Smooth muscle cell of the brain vasculature (primary cell): ENCODE results near the gene HPCAL4.

Experiments used
- DNase-seq: peaks from one replicate; pipeline ENCODE4 v3.0.0-alpha.2; 2012; ENCODE audit warnings: low read depth, low spot score

Gene HPCAL4

DNA sequence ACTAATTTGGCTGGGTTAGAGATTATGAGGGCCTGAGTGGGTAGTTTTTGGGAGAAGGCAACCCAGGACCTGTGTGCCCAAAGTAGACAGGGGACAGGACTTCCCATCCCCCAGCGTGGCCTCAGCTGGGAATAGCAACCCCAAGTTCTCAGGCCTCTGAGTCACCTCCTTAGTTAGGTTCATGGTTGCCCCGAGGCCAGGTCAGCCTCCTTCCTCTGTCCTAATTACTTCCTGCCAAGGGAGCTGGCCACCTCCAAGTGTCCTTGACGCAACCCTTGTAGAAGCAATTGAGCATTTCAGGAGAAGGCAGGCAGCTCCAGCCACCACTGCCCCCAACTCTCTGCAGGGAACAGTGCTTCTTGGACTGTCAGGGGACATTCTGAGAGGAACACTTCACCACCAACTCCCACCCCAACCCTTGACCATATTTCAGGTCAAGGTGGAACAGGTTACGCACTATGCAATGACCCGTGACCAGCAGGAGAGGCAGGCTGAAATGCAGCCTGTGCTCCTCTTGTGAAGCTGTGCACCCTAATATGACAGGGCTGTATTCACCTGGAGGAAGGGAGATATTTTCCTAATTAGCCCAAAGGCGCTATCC lies 14.2 kb downstream of the HPCAL4 start:
- DNase-seq = no peak

DNA sequence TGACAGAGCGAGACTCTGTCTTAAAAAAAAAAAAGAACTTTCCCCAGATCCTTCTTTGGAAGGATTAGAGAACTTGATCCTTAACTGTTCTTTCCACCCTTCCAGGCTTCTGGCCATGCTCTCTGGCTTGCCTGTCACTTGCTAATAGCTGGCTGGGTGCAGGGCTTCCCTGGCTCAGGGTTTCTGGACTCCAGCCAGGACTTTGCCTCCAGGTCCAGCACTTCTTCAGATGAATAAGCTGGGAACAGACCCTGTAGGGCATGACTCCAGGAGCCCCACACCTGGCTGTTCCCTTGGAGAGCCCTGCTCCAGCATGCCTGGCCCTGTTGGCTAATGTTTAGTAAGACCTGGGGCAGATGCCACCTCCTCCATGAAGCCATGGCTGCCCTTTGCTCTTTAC lies 16.0 kb downstream of the HPCAL4 start:
- DNase-seq = no peak

DNA sequence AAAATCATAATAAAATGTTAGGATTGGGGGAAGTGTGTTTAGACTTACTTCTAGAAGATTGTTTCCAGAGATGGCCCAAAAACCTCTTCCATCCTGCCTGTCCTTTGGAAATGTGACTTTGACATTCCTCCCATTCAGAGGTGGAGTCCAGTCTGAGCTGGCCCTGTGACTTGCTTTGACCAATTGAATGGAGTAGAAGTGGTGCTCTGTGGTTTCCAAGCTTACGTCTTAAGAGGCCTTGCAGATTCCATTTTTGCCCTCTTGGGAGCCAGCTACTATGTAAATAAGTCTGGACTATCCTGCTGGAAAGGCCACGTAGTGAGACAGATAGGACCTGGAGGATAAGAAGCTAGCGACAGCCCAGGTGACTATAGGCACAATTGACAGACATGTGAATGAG lies 18.0 kb downstream of the HPCAL4 start:
- no peak for DNase-seq

DNA sequence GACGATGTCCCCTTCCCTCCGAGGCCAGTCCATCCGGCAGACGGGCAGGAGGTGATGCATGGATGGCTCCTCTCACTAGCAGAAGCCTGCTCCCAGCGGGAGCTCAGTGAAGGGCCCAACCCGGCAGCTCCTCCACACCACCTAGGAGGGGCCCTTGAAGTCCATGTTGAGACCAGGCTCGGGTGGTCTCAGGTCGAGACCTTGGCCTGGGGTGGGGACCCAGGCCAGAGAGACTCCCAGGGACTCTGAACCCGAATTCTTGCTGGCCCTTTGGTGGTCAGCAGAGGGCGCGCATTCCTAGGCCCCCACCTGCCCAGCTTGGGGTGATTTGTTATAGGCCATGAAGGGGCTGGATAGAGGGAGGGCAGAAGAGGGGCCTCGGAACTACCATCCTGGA lies 18.7 kb downstream of the HPCAL4 start:
- no peak for DNase-seq

DNA sequence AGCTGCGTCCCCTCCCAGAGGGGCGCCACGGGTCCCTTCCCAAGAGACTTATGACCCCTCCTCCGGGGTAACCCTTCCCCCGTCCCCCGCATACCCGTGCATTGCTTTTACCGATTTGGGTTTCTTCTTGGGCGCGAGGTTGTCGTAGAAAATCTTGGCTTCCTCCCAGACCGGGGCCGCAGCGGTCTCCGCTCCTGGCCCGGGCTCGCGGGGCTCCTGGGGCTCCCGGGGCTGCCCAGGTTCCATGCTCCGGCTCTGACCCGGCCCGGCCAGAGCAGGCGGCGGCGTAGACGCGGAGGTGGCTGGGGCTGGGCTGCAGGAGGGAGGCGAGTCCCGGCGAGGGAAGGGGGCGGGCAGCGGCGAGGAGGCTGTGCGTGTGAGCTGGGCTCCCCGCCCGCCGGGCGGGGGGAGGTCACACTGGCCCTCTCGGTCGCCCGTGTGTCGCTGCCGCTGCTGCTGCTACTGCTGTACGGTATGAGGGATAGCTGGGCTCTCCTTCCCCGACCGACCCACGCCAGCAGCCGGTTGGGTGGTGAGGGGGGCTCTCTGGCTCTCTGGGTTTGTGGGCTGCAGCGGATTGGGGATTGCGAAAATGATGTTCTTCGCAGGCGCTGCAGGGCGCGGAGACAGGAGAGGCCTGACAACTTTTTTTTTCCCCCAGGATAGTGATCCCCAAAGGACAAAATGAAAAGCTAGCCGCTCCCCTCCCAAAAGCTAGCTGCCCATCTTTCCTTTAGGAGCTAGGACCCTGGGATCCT lies 19.3 kb downstream of the HPCAL4 start, which contains the start of gene NT5C1A:
Gene NT5C1A (minus strand): TSS at position 315 of the 758 bp plus-strand sequence. CDS start 69 bp downstream, at position 246.
- no peak for DNase-seq

DNA sequence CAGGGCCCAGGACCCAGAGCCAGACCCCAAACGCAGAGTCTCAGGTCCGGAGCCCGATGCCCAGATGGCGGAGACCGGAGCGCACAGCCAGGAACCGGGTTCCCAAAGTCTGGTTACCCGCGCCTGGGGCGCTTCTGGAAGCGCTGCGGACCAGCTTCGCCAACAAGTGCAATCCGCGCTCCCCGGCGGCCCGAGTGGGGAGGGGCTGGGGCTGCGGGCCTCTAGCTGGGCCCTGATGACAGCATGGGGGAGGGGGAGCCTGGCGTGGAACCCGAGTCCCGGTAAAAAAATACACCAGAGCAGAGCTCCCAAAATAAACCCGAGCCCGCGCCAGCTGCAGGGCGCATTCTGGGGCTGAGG lies 19.8 kb downstream of the HPCAL4 start:
- DNase-seq = no peak

DNA sequence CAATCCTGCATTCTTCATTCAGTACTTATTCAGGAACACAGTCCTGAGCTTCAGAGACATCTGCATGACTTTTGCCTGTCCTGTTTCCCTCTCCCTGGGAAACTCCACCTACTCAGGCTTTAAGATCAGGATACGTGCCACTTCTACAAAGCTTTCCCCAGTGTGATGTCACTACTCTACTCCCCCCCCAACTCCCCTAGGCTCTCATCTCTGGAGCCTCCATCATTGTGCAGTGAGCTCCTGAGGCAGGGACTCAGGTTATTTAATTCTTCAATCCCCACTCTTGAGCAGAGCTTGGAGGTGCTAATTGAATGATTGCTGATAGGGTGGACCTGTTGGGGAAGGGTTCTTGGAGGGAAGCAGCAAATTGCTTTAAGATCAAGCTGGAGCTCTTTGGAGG lies 20.5 kb downstream of the HPCAL4 start:
- DNase-seq = no peak

DNA sequence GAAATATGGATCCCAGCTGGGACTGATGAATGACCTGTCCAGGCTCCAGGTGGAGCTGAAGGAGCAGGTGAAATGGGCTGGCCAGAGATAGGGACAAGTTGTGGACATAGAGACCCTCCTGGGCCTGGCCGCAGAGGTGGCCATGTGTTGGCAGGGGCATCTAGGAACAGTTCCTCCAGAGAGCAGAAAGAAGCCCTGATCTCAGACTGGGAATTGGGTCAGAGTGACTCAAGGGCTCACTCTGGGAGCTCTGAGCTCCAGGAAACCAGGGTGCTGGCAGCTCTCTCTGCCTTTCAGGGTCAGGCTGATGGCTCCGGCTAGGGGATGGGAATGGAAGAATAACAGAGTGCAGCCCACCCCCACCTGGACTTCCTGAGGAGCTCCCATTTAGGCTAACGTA lies 22.3 kb downstream of the HPCAL4 start:
- DNase-seq = no peak

DNA sequence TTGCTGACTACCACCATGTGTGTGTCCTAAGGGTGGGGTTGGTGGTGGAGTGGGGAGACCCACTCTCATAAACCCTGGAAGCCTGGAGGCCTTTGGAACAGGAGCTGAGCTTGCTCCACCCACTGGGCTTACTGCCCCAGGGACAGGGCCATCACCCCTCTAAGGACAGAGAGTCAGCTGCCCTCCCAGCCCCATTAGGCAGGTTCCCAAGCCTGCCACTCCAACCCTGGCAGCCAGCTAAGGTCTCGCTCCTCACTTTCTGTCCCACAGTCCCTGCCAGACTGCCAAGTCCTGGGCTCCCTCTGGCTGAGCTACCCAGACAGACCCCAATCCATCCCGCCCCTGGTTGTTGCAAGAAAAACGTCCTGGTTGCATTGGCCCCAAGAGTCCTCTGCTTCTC lies 23.1 kb downstream of the HPCAL4 start:
- DNase-seq = no peak

DNA sequence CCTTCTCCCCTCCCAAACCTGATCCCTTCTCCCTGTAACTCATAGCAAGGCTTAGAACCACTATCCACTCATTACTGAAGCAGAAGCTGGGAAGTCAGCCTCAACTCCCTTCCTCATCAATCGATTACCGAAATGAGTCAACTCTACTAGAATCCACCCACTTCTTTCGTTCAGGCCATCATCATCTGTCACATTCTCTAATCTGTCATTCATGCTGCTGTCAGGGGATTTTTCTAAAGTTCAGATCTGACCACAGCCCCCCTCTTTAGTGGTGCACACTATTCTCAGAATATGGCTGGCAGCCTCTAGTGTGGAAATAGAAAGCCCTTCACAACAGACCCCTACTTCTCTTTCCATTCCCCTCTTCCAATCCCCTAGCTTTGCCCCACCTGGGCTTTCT lies 24.5 kb downstream of the HPCAL4 start:
- no peak for DNase-seq

DNA sequence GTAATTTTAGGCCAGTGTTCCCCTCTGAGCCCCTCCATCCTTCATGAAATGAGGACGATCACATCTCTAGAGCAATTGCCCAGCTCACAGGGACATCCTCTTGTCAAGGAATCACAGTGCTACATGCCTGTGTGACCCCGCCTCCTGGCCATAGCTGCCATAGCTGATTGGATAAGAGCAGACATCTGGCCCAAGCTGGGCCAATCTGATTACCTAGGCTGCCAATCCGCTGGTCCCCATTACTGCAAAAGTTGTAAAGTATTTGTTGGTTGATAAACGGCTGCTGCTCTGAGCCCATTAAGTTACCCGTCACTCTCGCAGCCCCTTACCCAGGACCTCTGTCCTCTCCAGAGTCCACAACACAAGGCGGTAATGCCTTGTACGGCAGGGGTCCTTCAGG lies 27.7 kb downstream of the HPCAL4 start:
- DNase-seq = no peak

DNA sequence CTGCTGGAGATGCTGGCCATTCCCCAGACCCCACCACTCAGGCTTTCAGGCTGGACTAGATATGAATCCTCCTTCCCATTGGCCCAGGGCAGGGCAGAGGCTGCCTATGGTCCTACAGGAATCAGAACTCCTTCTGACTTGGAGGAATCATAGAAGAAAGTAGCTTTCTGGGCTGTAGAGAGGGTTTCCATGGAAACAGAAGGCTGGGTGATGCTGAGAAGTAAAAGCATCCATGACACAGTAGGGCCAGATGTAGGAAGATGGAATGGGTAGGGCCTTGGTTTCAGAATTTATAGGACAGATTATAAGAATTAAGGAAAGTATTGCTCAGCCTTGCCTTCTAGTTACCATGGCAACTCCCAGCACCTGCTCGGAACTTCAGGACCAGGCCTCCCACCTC lies 28.4 kb downstream of the HPCAL4 start:
- no peak for DNase-seq

DNA sequence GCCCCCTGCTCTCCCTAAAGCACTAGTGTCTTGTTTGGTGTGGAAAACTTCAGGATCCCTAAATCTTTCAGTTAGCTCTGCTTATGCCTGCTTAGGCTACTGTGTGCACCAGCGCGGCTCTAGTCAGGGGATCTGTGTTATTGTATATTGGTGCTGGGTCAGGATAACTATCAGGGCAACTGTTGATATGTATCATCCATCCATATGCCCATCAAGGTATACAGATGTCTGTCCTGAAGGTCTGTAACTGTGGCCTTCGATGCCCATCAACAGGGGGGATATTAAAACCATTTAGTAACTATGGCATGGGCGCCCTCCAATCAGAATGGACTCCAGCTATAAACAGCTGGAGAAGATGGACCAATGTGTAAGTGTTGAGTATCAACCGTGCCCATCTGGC lies 31.7 kb downstream of the HPCAL4 start:
- DNase-seq = no peak

DNA sequence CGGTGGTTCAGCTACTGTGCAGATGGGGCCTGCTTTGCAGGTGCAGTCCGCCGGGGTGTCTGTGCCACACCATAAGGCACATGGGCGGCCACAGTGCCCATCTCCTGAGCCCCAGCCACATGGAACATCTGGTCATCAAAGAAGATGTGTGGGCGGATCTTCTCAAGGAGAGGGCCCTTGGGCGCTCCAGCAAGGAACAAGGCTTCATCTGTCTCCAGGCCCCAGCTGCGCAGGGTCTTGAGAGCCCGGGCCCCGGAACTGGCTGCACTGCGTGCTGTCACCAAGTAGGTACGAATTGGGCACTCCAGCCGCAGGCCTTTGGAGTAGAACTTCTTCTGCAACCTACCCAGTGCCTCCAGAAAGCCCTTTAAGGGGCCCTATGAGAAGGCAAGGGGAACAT lies 32.1 kb downstream of the HPCAL4 start:
- no peak for DNase-seq

DNA sequence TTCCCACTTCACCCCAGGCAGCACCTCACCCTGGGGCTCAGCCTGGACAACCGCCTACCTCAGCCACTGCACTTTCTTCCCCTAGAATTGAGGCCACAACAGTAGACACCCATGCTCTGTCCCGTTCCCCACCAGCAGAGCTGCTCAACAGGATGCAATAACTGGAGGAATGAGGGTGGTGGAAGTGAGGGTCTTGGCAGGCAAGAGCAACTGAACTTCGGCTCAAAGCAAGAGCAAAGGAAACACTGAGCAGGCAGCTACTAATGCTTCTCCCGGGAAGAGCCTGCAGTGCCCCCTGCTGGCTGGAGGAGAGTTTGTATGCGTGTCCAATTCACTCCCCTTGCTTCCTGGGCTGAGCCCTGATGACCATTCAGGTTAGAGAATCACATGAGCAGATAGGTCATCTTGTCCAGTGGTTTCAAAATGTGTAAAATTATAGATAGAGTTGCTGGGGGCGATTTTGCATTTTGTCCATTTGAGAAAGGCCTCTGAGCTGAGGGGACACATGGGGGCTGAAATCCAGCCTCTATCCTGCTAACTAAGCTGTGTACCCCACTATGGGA lies 33.2 kb downstream of the HPCAL4 start:
- DNase-seq = no peak

DNA sequence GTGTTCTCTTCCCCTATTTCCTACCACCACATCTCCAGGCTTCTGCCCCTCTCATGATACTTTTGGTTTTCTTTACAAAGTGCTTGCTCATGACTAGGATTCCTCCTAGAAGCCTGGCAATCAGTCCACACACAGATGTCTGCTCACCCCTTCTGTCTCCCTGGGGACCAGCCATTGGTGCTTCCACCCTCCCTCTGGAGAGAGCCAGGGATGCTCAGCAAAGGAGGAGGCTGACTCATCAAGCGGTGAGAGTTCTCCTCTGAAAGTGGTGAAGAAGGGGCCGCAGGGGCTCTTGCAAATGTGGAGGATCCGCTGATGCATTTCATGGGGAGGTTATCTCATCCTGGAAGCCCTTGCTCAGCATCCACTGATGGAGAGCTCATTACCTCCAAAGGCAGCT lies 33.8 kb downstream of the HPCAL4 start:
- DNase-seq = no peak

DNA sequence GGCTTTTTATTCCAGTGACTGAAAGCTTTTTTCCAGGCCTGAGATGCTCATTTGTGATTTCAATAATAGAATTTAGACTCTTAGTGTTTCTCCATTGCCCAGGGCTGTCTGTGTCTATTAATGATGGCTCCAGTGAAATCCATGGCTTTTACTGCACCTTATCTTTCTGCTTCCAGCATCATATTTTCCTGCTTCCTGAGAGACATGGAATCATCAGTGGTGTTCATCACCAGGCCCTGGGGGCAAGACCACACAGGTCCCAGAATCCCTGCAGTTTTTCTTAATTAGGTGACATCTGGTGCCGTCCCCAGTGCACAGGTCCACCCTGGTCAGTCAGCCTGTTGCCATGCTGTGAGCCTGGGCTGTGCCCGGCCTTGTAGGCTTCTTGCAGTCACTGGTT lies 34.8 kb downstream of the HPCAL4 start:
- no peak for DNase-seq

DNA sequence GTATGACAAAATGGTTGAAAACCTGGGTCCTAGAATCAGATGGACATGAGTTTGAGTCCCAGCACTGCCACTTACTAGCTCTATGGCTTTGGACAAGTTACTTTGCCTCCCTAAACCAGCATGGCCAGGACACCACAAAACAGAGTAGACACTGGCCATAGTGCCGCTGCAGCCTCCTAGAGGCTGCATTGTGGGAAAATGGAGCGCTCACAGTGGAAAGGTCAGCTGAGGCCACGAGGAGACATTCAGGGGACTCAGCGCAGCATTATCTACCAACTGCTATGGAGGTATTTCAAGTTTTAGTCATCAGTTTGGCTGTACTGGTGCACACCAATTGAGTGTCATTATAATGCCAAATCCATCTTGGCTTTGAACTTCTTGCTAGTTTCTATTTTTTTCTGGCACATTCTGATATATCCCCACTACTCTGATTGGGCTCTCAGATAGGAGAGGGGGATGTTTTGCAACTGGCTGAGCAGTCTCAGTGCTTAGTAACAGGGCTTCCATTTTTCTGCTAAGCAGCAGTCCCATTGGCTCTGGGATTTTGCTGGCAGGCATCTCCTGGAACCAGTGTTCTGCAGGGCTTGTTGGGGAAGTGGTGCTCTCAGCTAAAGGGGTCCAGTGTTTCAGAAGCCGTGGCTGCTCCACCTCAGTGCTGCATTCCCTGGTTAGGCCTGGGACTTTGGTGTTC lies 35.5 kb downstream of the HPCAL4 start:
- DNase-seq = no peak

DNA sequence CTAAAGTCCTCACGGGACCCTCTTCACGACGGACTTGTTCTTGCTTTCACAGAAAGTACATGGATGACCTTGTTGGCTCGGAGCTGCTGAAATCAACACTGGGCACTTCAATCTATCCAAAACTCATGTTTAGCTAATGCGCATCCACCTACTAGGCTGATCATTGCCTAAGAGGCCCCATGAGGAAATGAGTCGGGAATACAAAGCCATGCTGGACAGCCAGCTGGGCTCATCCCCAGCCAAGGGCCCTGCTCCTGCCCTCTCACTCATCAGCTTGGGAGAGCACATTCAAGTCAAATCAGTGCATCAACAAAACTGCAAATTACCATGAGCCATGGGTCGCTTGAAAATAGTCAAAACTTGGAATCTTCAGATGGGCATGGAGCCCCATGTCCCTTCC lies 36.9 kb downstream of the HPCAL4 start:
- no peak for DNase-seq

DNA sequence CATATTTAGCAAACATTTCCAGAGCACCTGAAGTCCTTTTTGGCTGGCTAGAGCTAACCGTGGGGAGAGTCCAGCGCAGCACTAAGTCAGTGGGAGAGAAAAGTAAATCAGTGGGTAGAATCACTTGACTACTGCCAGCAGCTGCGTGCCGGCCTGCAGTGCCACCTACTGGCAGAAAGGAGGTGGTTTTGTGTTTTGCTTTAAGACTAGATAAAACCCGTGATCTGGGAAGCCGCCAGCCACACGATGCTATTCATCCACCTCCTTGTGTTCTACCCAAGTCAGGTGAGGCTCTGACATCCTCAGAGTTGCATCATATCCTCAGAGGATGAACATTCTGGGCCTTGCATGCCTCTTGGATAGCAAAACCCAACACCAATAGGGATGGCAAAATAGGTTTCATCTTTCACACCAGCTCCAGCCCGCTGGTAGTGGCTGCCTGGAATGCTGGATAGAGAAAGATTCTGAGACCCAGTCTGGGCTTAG lies 37.6 kb downstream of the HPCAL4 start:
- peak; percentile 68 for DNase-seq

DNA sequence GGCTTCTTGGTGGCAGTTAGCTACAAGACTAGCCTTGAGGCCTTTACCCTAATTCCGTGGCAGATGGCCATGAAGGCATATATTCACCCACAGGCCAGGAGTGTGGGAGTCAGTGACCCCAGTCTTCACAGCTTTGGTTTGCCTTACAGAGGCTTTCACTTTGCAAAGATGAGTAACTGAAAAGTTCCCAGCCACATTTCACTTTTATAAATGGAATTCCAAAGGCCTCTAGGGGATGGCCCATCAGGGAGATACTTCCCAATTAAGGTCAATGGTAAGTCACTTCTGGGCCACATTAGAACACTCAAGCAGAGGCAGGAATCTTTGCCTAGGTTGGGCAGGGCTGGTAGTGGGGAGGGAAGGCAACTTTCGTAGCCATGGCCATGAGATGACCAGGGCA lies 38.7 kb downstream of the HPCAL4 start:
- no peak for DNase-seq

DNA sequence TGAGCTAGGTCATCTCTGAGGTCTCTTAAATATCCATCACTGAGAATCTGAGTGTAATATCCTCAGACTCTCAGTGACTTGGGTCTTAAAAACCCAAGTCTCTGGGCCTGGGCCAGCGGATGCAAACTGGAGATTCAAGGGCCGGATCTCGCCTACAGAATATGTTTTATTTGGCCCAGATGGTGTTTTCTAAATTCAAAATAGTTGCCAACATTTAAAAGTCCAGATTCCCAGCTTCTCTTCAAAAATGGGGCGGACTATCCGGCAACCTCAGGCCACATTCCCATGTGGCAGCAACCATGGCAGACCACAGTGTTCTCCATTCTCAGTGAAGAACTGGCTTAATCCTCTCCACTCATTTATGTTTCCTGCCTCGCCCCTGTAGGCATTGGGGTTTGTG lies 39.1 kb downstream of the HPCAL4 start:
- no peak for DNase-seq

DNA sequence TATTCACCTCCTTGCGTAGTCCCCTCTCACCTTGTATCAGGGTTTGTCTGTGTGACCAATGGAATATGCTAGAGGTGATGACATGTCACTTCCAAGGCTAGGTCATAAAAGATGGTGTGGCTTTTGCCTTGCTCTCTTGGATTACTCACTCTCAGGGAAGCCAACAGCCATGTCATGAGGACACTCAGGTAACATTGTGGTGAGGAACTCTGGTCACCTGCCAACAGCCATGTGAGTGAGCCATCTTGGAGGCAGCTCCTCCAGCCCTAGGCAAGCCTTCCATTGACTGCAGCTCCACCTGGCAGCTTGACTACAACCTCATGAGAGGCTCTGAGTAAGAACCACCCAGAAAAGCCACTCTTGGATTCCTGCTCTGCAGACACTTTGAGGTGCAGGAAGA lies 40.8 kb downstream of the HPCAL4 start:
- DNase-seq = no peak
